Measurements from ENCODE around the gene TNPO3. TPM values are rescaled to one million over a fixed set of nuclear protein-coding genes. Genes with fewer than 3 reads are reported as not detected.

TNPO3 gene
- total RNA-seq, 2 experiments from 2014 or later = 17.1 to 18.7 TPM

DNA sequence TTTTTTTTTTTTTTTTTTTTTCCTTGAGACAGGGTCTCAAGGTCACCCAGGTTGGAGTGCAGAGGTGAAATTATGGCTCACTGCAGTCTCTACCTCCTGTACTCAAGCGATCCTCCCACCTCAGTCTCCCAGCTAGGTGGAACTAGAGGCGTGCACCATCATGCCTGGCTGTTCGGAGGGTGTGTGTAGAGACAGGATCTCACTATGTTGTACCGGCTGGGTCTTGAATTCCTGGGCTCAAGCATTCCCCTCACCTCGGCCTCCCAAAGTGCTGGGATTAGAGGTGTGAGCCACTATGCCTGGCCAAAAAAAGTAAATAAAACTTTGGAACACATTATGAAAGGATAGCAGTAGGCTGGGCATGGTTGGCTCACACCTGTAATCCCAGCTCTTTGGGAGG lies 39.6 kb upstream of the TNPO3 start:
- H3K9me3 Mint-ChIP-seq = no peaks in the 10 kb centered on the region
- CTCF ChIA-PET = no interaction called here
- H3K27me3 ChIP-seq (ENCODE audit: control insufficient read depth in 1 of 2, insufficient read depth in 2 of 2, low read length in 2 of 2) = no peaks in the 10 kb centered on the region
- H3K27ac ChIP-seq (ENCODE audit: low read depth in 1 of 2, low read length in 2 of 2) = no peak overlapping the region
- intact Hi-C loops (cut with DNase I, micrococcal nuclease) = loop anchor here in 1 of 2 experiments (5.0 to 10.0 kb wide), 2 partner anchors 42 to 80 kb away; no protein-coding TSS in a partner anchor
- H3K4me1 ChIP-seq (ENCODE audit: insufficient read depth, low read length) = peaks cover 20% of the 10 kb centered on the region
- TF ChIP-seq, protein P1, sequence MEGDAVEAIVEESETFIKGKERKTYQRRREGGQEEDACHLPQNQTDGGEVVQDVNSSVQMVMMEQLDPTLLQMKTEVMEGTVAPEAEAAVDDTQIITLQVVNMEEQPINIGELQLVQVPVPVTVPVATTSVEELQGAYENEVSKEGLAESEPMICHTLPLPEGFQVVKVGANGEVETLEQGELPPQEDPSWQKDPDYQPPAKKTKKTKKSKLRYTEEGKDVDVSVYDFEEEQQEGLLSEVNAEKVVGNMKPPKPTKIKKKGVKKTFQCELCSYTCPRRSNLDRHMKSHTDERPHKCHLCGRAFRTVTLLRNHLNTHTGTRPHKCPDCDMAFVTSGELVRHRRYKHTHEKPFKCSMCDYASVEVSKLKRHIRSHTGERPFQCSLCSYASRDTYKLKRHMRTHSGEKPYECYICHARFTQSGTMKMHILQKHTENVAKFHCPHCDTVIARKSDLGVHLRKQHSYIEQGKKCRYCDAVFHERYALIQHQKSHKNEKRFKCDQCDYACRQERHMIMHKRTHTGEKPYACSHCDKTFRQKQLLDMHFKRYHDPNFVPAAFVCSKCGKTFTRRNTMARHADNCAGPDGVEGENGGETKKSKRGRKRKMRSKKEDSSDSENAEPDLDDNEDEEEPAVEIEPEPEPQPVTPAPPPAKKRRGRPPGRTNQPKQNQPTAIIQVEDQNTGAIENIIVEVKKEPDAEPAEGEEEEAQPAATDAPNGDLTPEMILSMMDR (IDR thresholded peaks at IDR 0.05) = no peak
- no peak overlapping the region for H3K4me3 ChIP-seq (ENCODE audit: low read length)
- H3K36me3 ChIP-seq (ENCODE audit: insufficient read depth, low read length) = no peaks in the 10 kb centered on the region
- no peak for DNase-seq
- H3K4me1 Mint-ChIP-seq (ENCODE audit: low read depth) = peaks cover 31% of the 10 kb centered on the region
- no peak overlapping the region for H3K27ac Mint-ChIP-seq
- no peaks in the 10 kb centered on the region for H3K27me3 Mint-ChIP-seq
- H3K36me3 Mint-ChIP-seq (ENCODE audit: low read depth) = no peaks in the 10 kb centered on the region
- no peak for ATAC-seq (ENCODE audit: poor library complexity)
- no peak overlapping the region for H3K4me3 Mint-ChIP-seq
- POLR2A ChIA-PET = interaction anchor here (1.4 kb wide), 1 partner anchor 43 kb away, joined by 3 read pairs; no protein-coding TSS in a partner anchor
- H3K9me3 ChIP-seq (ENCODE audit: control insufficient read depth in 1 of 2, insufficient read depth in 1 of 2, low read length in 2 of 2) = no peaks in the 10 kb centered on the region

DNA sequence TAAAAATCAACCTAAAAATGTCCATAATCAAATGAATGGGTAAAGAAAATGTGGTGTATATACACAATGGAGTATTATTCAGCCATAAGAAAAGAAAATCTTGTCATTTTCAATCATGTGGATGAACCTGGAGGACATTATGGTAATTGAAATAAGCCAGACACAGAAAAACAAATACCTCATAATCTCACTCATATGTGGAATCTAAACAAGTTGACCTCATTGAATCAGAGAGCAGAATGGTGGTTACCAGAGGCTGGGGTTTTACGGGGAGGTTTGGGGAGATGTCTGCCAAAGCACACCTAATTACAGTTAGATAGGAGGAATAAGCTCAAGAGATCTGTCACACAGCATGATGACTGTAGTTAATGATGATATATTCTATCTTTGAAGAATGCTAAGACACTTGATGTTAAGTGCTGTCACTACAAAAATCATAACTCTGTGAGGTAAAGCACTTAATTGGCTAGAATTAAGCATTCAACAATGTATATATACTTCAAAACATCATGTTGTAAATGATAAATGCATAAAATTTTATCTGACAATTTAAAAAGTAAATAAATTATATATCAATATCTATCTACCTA lies 39.1 kb upstream of the TNPO3 start:
- no peak overlapping the region for H3K27ac Mint-ChIP-seq
- Histone ChIP-seq H3K4me3 (ENCODE audit: low read length) (no peak overlapping the region), H3K27me3 (ENCODE audit: control insufficient read depth in 1 of 2, insufficient read depth in 2 of 2, low read length in 2 of 2) (no peaks in the 10 kb centered on the region), H3K36me3 (ENCODE audit: insufficient read depth, low read length) (no peaks in the 10 kb centered on the region), H3K9me3 (ENCODE audit: control insufficient read depth in 1 of 2, insufficient read depth in 1 of 2, low read length in 2 of 2) (no peaks in the 10 kb centered on the region), H3K4me1 (ENCODE audit: insufficient read depth, low read length) (peaks cover 20% of the 10 kb centered on the region), H3K27ac (ENCODE audit: low read depth in 1 of 2, low read length in 2 of 2) (no peak overlapping the region)
- intact Hi-C loops (cut with DNase I, micrococcal nuclease) = loop anchor here in 1 of 2 experiments (5.0 to 10.0 kb wide), 2 partner anchors 42 to 79 kb away; no protein-coding TSS in a partner anchor
- H3K4me3 Mint-ChIP-seq = no peak overlapping the region
- TF ChIP-seq, protein P1 (IDR thresholded peaks at IDR 0.05) = no peak
- ATAC-seq (ENCODE audit: poor library complexity) (no peak), DNase-seq (no peak)
- no peaks in the 10 kb centered on the region for H3K36me3 Mint-ChIP-seq (ENCODE audit: low read depth)
- H3K4me1 Mint-ChIP-seq (ENCODE audit: low read depth) = peaks cover 31% of the 10 kb centered on the region
- CTCF ChIA-PET = no interaction called here
- POLR2A ChIA-PET = no interaction called here
- H3K9me3 Mint-ChIP-seq = no peaks in the 10 kb centered on the region
- H3K27me3 Mint-ChIP-seq = no peaks in the 10 kb centered on the region

DNA sequence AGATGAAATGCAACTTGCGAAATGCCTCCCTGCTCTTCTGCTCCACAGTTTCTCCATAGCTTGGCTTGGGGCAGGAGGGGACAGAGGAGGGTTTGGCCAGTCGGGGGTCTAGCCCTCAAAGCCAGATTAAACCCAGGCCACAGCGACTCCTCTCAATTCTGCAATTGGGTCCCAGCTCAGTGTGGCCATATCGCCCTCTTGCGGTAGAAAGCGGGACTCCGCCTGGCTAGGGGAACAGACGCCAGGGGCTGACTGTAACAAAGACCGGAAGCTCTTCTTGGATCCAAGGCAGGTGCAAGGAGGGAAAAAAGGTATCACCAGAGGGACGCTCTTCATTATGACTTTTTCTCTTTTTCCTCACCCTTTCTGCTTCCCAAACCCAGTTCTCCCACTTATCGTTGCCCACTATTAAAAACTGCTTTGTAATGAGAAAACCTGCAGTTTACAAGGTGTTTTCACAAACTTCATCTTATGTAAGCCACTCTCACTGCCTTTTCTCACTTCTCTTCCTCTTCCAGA lies 36.6 kb upstream of the TNPO3 start:
- no peak overlapping the region for H3K4me3 ChIP-seq (ENCODE audit: low read length)
- Mint-ChIP-seq H3K27me3 (no peaks in the 10 kb centered on the region), H3K27ac (no peak overlapping the region), H3K4me3 (no peak overlapping the region), H3K4me1 (ENCODE audit: low read depth) (peaks cover 26% of the 10 kb centered on the region), H3K9me3 (no peaks in the 10 kb centered on the region), H3K36me3 (ENCODE audit: low read depth) (no peaks in the 10 kb centered on the region)
- H3K4me1 ChIP-seq (ENCODE audit: insufficient read depth, low read length) = peaks cover 20% of the 10 kb centered on the region
- intact Hi-C loops (cut with DNase I, micrococcal nuclease) = loop anchor here (1.0 to 10.0 kb wide), 3 partner anchors 39 to 187 kb away; no protein-coding TSS in a partner anchor
- TF ChIP-seq, protein P1 (IDR thresholded peaks at IDR 0.05) = peak; percentile 97
- no peaks in the 10 kb centered on the region for H3K27me3 ChIP-seq (ENCODE audit: control insufficient read depth in 1 of 2, insufficient read depth in 2 of 2, low read length in 2 of 2)
- ChIA-PET CTCF (interaction anchor here (0.7 to 1.5 kb wide), 23 partner anchors 9 to 353 kb away, joined by 3 to 9 read pairs (median 3); partner anchors contain the start of genes ATP6V1F, CALU and TNPO3), POLR2A (interaction anchor here (0.8 to 1.1 kb wide), 2 partner anchors 37 to 45 kb away, joined by 3 read pairs; partner anchors contain the start of gene TNPO3)
- DNase-seq (peak; percentile 72 to 92 (median 86)), ATAC-seq (ENCODE audit: poor library complexity) (peak; percentile 80)
- H3K9me3 ChIP-seq (ENCODE audit: control insufficient read depth in 1 of 2, insufficient read depth in 1 of 2, low read length in 2 of 2) = no peaks in the 10 kb centered on the region
- H3K27ac ChIP-seq (ENCODE audit: low read depth in 1 of 2, low read length in 2 of 2) = no peak overlapping the region
- H3K36me3 ChIP-seq (ENCODE audit: insufficient read depth, low read length) = no peaks in the 10 kb centered on the region

Data from CD4-positive, alpha-beta T cell (primary cell).